ENCODE measurements around the gene VPS33B. TPM values are rescaled to one million over a fixed set of nuclear protein-coding genes. Genes with fewer than 3 reads are reported as not detected.

The VPS33B gene
- total RNA-seq, 1 experiment from 2014 or later = 16.3 TPM

DNA sequence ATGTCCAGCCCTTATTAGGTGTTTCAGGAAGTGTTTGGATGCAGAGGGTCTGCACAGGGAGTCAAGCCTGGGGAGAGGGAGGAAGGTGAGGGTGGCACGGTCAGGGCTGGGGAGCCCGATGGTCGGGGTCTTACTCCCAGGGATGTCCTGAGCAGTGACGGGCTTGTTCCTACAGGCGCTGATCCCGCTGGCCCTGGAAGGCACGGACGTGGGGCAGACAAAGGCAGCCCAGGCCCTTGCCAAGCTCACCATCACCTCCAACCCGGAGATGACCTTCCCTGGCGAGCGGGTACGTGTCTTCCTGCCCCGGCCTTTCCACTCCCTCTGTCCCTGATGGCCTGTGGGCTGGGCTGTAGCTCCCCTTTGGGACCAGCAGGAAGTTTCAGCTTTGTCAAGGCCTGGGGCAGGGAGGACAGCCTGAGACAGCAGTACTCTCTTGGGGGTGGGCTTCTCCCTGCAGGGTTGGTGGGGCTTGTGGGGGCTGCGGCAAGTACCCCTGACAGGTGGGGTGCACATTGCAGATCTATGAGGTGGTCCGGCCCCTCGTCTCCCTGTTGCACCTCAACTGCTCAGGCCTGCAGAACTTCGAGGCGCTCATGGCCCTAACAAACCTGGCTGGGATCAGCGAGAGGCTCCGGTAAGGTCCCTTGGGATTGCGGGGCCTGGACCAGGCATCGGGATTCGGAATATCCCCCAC lies 72.3 kb downstream of the VPS33B start:
- Histone ChIP-seq H3K4ac (ENCODE audit: low read depth, low read length) (no peak overlapping the region), H2BK12ac (ENCODE audit: insufficient read length, low read depth, low read length) (no peak overlapping the region), H4K20me1 (ENCODE audit: control insufficient read depth, insufficient read depth, insufficient read length) (peaks cover 3% of the 10 kb centered on the region), H2BK120ac (ENCODE audit: low read depth, low read length, poor library complexity, severe bottlenecking) (no peak overlapping the region), H4K91ac (ENCODE audit: insufficient read length, low read depth, low read length) (no peak overlapping the region), H2AK5ac (ENCODE audit: insufficient read length, low read length) (no peak overlapping the region), H3K9ac (ENCODE audit: extremely low read depth, insufficient read length, low read length) (no peak overlapping the region), H3K23ac (ENCODE audit: insufficient read length, low read depth, low read length) (no peak overlapping the region), H3K27ac (ENCODE audit: insufficient read length, low read depth, low read length) (no peak overlapping the region), H3K9me3 (ENCODE audit: control insufficient read depth, low read depth, low read length) (no peaks in the 10 kb centered on the region), H2BK5ac (ENCODE audit: insufficient read length, low read length) (no peak overlapping the region), H3K79me1 (ENCODE audit: insufficient read depth, low read depth, low read length, poor library complexity, severe bottlenecking) (no peaks in the 10 kb centered on the region), H4K8ac (replicated peaks; ENCODE audit: insufficient read length, low read depth, low read length) (no peak overlapping the region), H3K4me1 (ENCODE audit: insufficient read depth, low read length) (no peaks in the 10 kb centered on the region), H2AFZ (ENCODE audit: low read length) (no peak overlapping the region), H2BK15ac (ENCODE audit: low read depth, low read length) (no peak overlapping the region), H3K23me2 (ENCODE audit: insufficient read length, low read depth, low read length, poor library complexity, severe bottlenecking) (peaks cover 3% of the 10 kb centered on the region), H2BK20ac (ENCODE audit: low read depth, low read length, poor library complexity, severe bottlenecking) (no peak overlapping the region), H3T11ph (ENCODE audit: low read length) (no peak overlapping the region), H3K14ac (ENCODE audit: insufficient read depth, low read length) (no peak overlapping the region), H3K4me2 (ENCODE audit: insufficient read depth, insufficient read length, low read length) (no peak overlapping the region), H3K18ac (ENCODE audit: insufficient read length, low read depth, low read length) (no peak overlapping the region), H4K5ac (ENCODE audit: insufficient read length, low read depth, low read length) (no peak overlapping the region), H3K56ac (ENCODE audit: insufficient read length, low read depth, low read length) (no peak overlapping the region), H3K27me3 (ENCODE audit: insufficient read depth, low read length) (no peaks in the 10 kb centered on the region), H3K79me2 (ENCODE audit: insufficient read depth, low read length) (no peaks in the 10 kb centered on the region)
- TF ChIP-seq, protein P1, sequence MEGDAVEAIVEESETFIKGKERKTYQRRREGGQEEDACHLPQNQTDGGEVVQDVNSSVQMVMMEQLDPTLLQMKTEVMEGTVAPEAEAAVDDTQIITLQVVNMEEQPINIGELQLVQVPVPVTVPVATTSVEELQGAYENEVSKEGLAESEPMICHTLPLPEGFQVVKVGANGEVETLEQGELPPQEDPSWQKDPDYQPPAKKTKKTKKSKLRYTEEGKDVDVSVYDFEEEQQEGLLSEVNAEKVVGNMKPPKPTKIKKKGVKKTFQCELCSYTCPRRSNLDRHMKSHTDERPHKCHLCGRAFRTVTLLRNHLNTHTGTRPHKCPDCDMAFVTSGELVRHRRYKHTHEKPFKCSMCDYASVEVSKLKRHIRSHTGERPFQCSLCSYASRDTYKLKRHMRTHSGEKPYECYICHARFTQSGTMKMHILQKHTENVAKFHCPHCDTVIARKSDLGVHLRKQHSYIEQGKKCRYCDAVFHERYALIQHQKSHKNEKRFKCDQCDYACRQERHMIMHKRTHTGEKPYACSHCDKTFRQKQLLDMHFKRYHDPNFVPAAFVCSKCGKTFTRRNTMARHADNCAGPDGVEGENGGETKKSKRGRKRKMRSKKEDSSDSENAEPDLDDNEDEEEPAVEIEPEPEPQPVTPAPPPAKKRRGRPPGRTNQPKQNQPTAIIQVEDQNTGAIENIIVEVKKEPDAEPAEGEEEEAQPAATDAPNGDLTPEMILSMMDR (conservative IDR thresholded peaks at IDR 0.05) = no peak
- no peak for DNase-seq
- H3K4me1 Mint-ChIP-seq = no peaks in the 10 kb centered on the region
- no peak overlapping the region for H3K27ac Mint-ChIP-seq
- H3K9me3 Mint-ChIP-seq = no peaks in the 10 kb centered on the region
- WGBS (ENCODE audit: extremely low coverage, insufficient read length, low lambda C conversion rate) = no CpG with 5 or more reads among the region's 23 CpGs
- peaks cover 29 to 80% (median 66%) of the 10 kb centered on the region in 3 experiments; a peak in 6 of 7 replicates for H3K36me3 Mint-ChIP-seq (ENCODE audit: insufficient read depth in 1 of 3, low read depth in 3 of 3)
- no peak overlapping the region for H3K4me3 Mint-ChIP-seq
- no peaks in the 10 kb centered on the region for H3K27me3 Mint-ChIP-seq (ENCODE audit: low read depth)

Other genes starting within 250 kb of the VPS33B start
- gene FURIN, start 154.0 kb downstream of the VPS33B start, total RNA-seq (2021) = 35.1 and 35.7 TPM in 2 replicates
- gene FES, start 138.1 kb downstream of the VPS33B start, total RNA-seq (2021) = 6.5 and 6.7 TPM in 2 replicates
- gene MAN2A2, start 119.3 kb downstream of the VPS33B start, total RNA-seq (2021) = 25.3 and 27.4 TPM in 2 replicates
- gene HDDC3, start 90.0 kb downstream of the VPS33B start, total RNA-seq (2021) = 13.2 and 13.3 TPM in 2 replicates
- gene UNC45A, start 87.3 kb downstream of the VPS33B start, total RNA-seq (2021) = 84.3 and 84.6 TPM in 2 replicates
- 20.6 and 22.8 TPM in 2 replicates for gene RCCD1, start 67.7 kb downstream of the VPS33B start, total RNA-seq (2021)
- 70.5 and 75.7 TPM in 2 replicates for gene PRC1, start 28.1 kb downstream of the VPS33B start, total RNA-seq (2021)
- gene SV2B, start 77.7 kb upstream of the VPS33B start, total RNA-seq (2021) = 0.07 TPM in 1 of 2 replicates, not detected in the other

Measured in H9 (cell line).